Osteoblast (primary cell): ENCODE measurements around the gene APRT. TPM values are rescaled to one million over a fixed set of nuclear protein-coding genes. Genes with fewer than 3 reads are reported as not detected.

Source experiments
- DNase-seq: peaks from one replicate; pipeline ENCODE4 v3.0.0; 2011; ENCODE audit warnings: low spot score, mixed read lengths; ENCODE audit not compliant: insufficient read length; ENCODE audit errors: missing footprints
- H2AFZ ChIP-seq: 2 replicates; pipeline ENCODE4 v1.6.0; 2011; ENCODE audit warnings: mild to moderate bottlenecking, low read length
- H3K27ac ChIP-seq: 2 replicates; pipeline ENCODE4 v1.5.1; 2011; ENCODE audit warnings: mild to moderate bottlenecking, low read depth, low read length, moderate library complexity
- H3K27me3 ChIP-seq: 2 replicates; pipeline ENCODE4 v1.6.0; 2012; ENCODE audit warnings: mild to moderate bottlenecking, control low read depth, inconsistent platforms, low read length, moderate library complexity; ENCODE audit not compliant: insufficient read depth
- H3K36me3 ChIP-seq: 2 replicates; pipeline ENCODE4 v1.5.1; 2011; ENCODE audit warnings: mild to moderate bottlenecking, low read length, control low read depth, moderate library complexity; ENCODE audit not compliant: insufficient read depth
- H3K4me1 ChIP-seq: 2 replicates; pipeline ENCODE4 v1.5.1; 2011; ENCODE audit warnings: mild to moderate bottlenecking, low read length, control low read depth, moderate library complexity; ENCODE audit not compliant: insufficient read depth
- H3K4me2 ChIP-seq: 2 replicates; pipeline ENCODE4 v1.6.0; 2011; ENCODE audit warnings: mild to moderate bottlenecking, low read length; ENCODE audit not compliant: insufficient read depth
- H3K4me3 ChIP-seq: fragments of 200-600 bp; sonication (generic); 3 replicates; pipeline ENCODE4 v1.5.1; 2012; ENCODE audit warnings: mild to moderate bottlenecking, low read length, inconsistent platforms; ENCODE audit not compliant: insufficient read depth
- H3K79me2 ChIP-seq: 2 replicates; pipeline ENCODE4 v1.6.0; 2012; ENCODE audit warnings: mild to moderate bottlenecking, low read length, control low read depth, inconsistent platforms; ENCODE audit not compliant: insufficient read depth
- H3K9me3 ChIP-seq: 2 replicates; pipeline ENCODE4 v1.5.1; 2011; ENCODE audit warnings: low read depth, low read length, control low read depth
- H4K20me1 ChIP-seq: 2 replicates; pipeline ENCODE4 v1.6.0; 2012; ENCODE audit warnings: mild to moderate bottlenecking, low read length, control low read depth; ENCODE audit not compliant: insufficient read depth
- CTCF ChIP-seq: IDR thresholded peaks from 2 replicates; pipeline ENCODE4 v1.5.1; 2011; ENCODE audit warnings: mild to moderate bottlenecking, low read depth, low read length, moderate library complexity; ENCODE audit errors: extremely low read depth
- total RNA-seq: library from RNA; depleted of rRNA; stranded (reverse); fragments of >200 nt; gene quantifications from 2 replicates; pipeline ENCODE4 v1.2.3, GENCODE V29; 2012

The APRT gene
- total RNA-seq, 1 donor, result 53.6 TPM

- H3K9me3 ChIP-seq, result no peaks in the 10 kb centered on the region
- H3K4me1 ChIP-seq, result peaks cover 22% of the 10 kb centered on the region
- H2AFZ ChIP-seq, result no peak overlapping the region
- peaks cover 26% of the 10 kb centered on the region for H3K36me3 ChIP-seq
- H3K27me3 ChIP-seq, result no peaks in the 10 kb centered on the region
- H3K79me2 ChIP-seq, result peaks cover 22% of the 10 kb centered on the region
- peak; percentile 73 for DNase-seq
- no peak overlapping the region for H3K27ac ChIP-seq
- no peak for TF ChIP-seq CTCF
- no peak overlapping the region for H3K4me3 ChIP-seq
- H3K4me2 ChIP-seq, result peak overlapping the region; percentile 87
- peaks cover 9% of the 10 kb centered on the region for H4K20me1 ChIP-seq
Observed at GRCh38 chr16:88805340-88805715, 6.4 kb downstream of the APRT start.

DNA sequence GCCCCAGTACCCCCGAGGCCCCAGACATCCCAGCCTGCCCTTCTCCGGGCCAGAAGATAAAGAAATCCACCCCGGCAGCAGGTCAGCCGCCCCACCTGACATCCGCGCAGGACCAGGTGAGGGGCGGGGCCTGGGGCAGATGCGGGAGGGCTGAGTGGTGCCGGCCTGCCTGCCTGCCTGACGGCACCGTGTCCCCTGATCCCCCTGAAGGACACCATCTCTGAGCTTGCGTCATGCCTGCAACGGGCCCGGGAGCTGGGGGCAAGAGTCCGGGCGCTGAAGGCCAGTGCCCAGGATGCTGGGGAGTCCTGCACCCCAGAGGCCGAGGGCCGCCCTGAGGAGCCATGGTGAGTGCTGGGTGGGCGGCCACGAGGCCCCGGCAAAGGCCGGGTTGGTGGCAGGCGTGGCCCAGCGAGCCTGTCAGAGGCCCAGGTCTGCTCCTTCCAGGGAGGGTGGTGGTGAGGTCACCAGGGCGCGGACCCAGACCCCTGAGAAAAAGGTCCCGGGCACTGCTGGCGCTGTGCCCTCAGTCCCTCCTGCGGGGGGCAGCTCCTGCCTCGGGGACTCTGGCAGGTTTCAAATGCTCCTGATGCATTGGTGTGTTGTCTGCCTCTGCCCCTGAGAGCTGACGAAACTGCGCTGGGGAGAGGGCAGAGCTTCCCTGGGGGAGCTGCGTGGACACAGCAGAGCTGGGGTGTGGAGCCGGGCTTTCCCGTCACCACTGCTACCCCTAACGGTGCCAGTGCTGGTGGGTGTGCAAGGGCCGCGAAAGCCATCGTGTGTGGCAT is 7.0 kb downstream of the APRT start:
- peaks cover 4% of the 10 kb centered on the region for H4K20me1 ChIP-seq
- H3K27me3 ChIP-seq, result no peaks in the 10 kb centered on the region
- no peaks in the 10 kb centered on the region for H3K9me3 ChIP-seq
- TF ChIP-seq CTCF, result no peak
- peak overlapping the region; percentile 62 for H2AFZ ChIP-seq
- H3K4me1 ChIP-seq, result peaks cover 17% of the 10 kb centered on the region
- H3K27ac ChIP-seq, result no peak overlapping the region
- peak; percentile 93 for DNase-seq
- peaks cover 16% of the 10 kb centered on the region for H3K79me2 ChIP-seq
- H3K36me3 ChIP-seq, result peaks cover 25% of the 10 kb centered on the region
- H3K4me3 ChIP-seq, result peak overlapping the region; percentile 80
- H3K4me2 ChIP-seq, result peak overlapping the region; percentile 87

DNA sequence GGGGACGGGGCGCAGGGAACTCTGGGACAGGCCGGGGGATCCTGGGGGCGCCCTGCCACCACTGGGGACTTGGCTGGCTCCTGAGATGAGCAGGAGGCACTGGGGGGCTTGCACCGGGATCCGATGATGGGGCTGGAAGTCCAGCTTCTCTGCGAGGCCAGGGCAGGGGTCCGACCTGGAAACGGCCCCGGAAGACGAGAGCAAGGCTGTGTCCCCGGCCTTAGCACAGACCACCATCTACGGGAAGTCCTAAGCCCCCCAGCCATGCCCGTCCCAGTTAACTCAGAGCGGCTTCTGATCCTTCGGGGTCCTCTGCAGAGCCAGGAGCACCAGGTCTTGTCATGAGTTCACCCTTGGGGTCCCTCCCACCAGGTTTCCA is 7.6 kb downstream of the APRT start:
- Histone ChIP-seq H3K9me3 (no peaks in the 10 kb centered on the region), H3K4me1 (peaks cover 12% of the 10 kb centered on the region), H3K27me3 (no peaks in the 10 kb centered on the region), H2AFZ (peak overlapping the region; percentile 62), H3K79me2 (peaks cover 10% of the 10 kb centered on the region), H3K27ac (no peak overlapping the region), H4K20me1 (no peaks in the 10 kb centered on the region), H3K4me2 (peak overlapping the region; percentile 87), H3K4me3 (peak overlapping the region; percentile 80), H3K36me3 (peaks cover 19% of the 10 kb centered on the region)
- DNase-seq, result no peak
- TF ChIP-seq CTCF, result no peak

DNA sequence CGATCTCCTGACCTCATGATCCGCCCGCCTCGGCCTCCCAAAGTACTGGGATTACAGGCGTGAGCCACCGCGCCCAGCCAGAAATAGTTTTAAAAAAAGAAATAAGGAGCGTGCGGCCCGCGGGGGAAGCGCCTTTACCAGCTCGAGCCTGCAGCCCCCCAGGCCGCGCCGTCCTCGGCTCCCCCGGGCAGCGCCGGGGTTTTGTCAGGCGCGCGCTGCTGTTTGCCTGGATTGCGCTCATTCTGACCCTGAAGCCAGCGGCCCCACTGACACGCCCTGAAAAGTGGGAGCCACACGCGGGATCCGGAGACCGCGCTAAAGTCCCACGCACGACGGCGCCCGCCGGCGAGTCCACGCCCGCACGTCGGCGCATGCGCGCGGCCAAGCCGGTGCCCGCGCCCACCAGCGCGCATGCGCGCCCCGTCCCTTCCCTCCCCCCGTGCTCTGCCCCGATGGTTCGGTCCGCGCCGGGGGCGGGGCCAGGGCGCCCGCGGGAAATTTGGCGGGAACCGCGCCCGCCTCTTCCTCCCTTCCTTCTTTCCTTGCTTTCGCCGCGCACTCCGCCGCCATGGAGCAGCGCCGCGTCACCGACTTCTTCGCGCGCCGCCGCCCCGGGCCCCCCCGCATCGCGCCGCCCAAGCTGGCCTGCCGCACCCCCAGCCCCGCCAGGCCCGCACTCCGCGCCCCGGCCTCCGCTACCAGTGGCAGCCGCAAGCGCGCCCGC is 8.3 kb downstream of the APRT start, which contains the start of gene CDT1:
CDT1 (plus strand) TSS at position 526 of the 724 bp plus-strand sequence; CDS start at position 569, 43 bp downstream.
- H3K4me2 ChIP-seq, result peak within 1 kb of the TSS; percentile 87
- H3K79me2 ChIP-seq, result peaks cover 9% of the 10 kb centered on the region
- peak within 1 kb of the TSS; percentile 37 for H3K27ac ChIP-seq
- H3K4me1 ChIP-seq, result peaks cover 12% of the 10 kb centered on the region
- H3K27me3 ChIP-seq, result no peaks in the 10 kb centered on the region
- H3K9me3 ChIP-seq, result no peaks in the 10 kb centered on the region
- peak within 1 kb of the TSS; percentile 74 for H2AFZ ChIP-seq
- peak within 1 kb of the TSS; percentile 80 for H3K4me3 ChIP-seq
- peaks cover 12% of the 10 kb centered on the region for H3K36me3 ChIP-seq
- H4K20me1 ChIP-seq, result no peaks in the 10 kb centered on the region
- no peak for TF ChIP-seq CTCF
- peak; percentile 100 for DNase-seq
